Activated CD8-positive, alpha-beta T cell treated with anti-CD3 and anti-CD28 coated beads, Interleukin-2, amount 10 ng/mL, durations not matched to agents 7 days and 5 days (primary cell): ENCODE results near the gene ASB15. TPM values are rescaled to one million over a fixed set of nuclear protein-coding genes. Genes with fewer than 3 reads are reported as not detected.

Source experiments
- ATAC-seq: fragments of 150-1000 bp; cut with Tn5 transposase; one replicate; pipeline ENCODE4 v1.10.0; 2021; ENCODE audit warnings: moderate library complexity
- CTCF ChIA-PET: fragments of 350-600 bp; sonication (Branson Sonifier 250); formaldehyde crosslinking; loops from one replicate; lab custom pipeline; 2021; ENCODE audit warnings: antibody characterized with exemption; lab: Charles Lee
- POLR2A ChIA-PET: fragments of 350-600 bp; sonication (Branson Sonifier 250); formaldehyde crosslinking; loops from one replicate; lab custom pipeline; 2021; ENCODE audit warnings: antibody characterized with exemption; lab: Charles Lee
- DNase-seq: peaks from one replicate; pipeline ENCODE4 v3.0.0-alpha.2; 2020
- H3K27ac Mint-ChIP-seq: one replicate; pipeline ENCODE4 v1.8.0; 2021; ENCODE audit warnings: mild to moderate bottlenecking, mixed read lengths
- H3K27me3 Mint-ChIP-seq: one replicate; pipeline ENCODE4 v1.8.0; 2021; ENCODE audit warnings: low read depth, mixed read lengths
- H3K36me3 Mint-ChIP-seq: one replicate; pipeline ENCODE4 v1.8.0; 2021; ENCODE audit warnings: low read depth, mixed read lengths
- H3K4me1 Mint-ChIP-seq: one replicate; pipeline ENCODE4 v1.8.0; 2021; ENCODE audit warnings: low read depth, mixed read lengths
- H3K4me3 Mint-ChIP-seq: one replicate; pipeline ENCODE4 v1.8.0; 2021; ENCODE audit warnings: mild to moderate bottlenecking, mixed read lengths
- H3K9me3 Mint-ChIP-seq: one replicate; pipeline ENCODE4 v1.8.0; 2022; ENCODE audit warnings: mixed read lengths; ENCODE audit not compliant: insufficient read depth
- total RNA-seq, 2 experiments: library from RNA; stranded (reverse); gene quantifications; one replicate each; pipeline ENCODE4 v1.2.3, GENCODE V29; 2021

The ASB15 gene
- total RNA-seq, 2 experiments from 2014 or later, result not detected

GRCh38 chr7:123570390-123571182 lies 31.0 kb upstream of the ASB15 start:
- Mint-ChIP-seq H3K27me3 (peaks cover 4% of the 10 kb centered on the region), H3K9me3 (no peaks in the 10 kb centered on the region), H3K4me3 (no peak overlapping the region), H3K36me3 (no peaks in the 10 kb centered on the region), H3K4me1 (no peaks in the 10 kb centered on the region), H3K27ac (no peak overlapping the region)
- ATAC-seq, result no peak
- CTCF ChIA-PET, result interaction anchor here (1.1 to 1.3 kb wide), 2 partner anchors 54 to 76 kb away, joined by 3 read pairs; no protein-coding TSS in a partner anchor
- POLR2A ChIA-PET, result no interaction called here
- no peak for DNase-seq

GRCh38 chr7:123571187-123571586 lies 30.4 kb upstream of the ASB15 start:
- POLR2A ChIA-PET, result no interaction called here
- ATAC-seq (no peak), DNase-seq (no peak)
- peaks cover 4% of the 10 kb centered on the region for H3K27me3 Mint-ChIP-seq
- H3K4me3 Mint-ChIP-seq, result no peak overlapping the region
- H3K4me1 Mint-ChIP-seq, result no peaks in the 10 kb centered on the region
- no peaks in the 10 kb centered on the region for H3K9me3 Mint-ChIP-seq
- no peaks in the 10 kb centered on the region for H3K36me3 Mint-ChIP-seq
- CTCF ChIA-PET, result interaction anchor here (1.3 kb wide), 1 partner anchor 77 kb away, joined by 3 read pairs; no protein-coding TSS in a partner anchor
- H3K27ac Mint-ChIP-seq, result no peak overlapping the region

- POLR2A ChIA-PET, result no interaction called here
- H3K36me3 Mint-ChIP-seq, result no peaks in the 10 kb centered on the region
- no peaks in the 10 kb centered on the region for H3K4me1 Mint-ChIP-seq
- CTCF ChIA-PET, result interaction anchor here (0.8 kb wide), 1 partner anchor 14 kb away, joined by 3 read pairs; the partner anchor contains the start of gene NDUFA5
- no peak overlapping the region for H3K27ac Mint-ChIP-seq
- H3K27me3 Mint-ChIP-seq, result peaks cover 4% of the 10 kb centered on the region
- ATAC-seq, result no peak
- no peak overlapping the region for H3K4me3 Mint-ChIP-seq
- no peak for DNase-seq
- no peaks in the 10 kb centered on the region for H3K9me3 Mint-ChIP-seq
Measured at GRCh38 chr7:123571684-123572083, 29.9 kb upstream of the ASB15 start.

GRCh38 chr7:123573341-123573740 lies 28.3 kb upstream of the ASB15 start:
- H3K27ac Mint-ChIP-seq, result no peak overlapping the region
- no peaks in the 10 kb centered on the region for H3K36me3 Mint-ChIP-seq

GRCh38 chr7:123573896-123574467 lies 27.6 kb upstream of the ASB15 start:
- no peak overlapping the region for H3K4me3 Mint-ChIP-seq
- H3K4me1 Mint-ChIP-seq, result no peaks in the 10 kb centered on the region
- no peaks in the 10 kb centered on the region for H3K9me3 Mint-ChIP-seq
- H3K36me3 Mint-ChIP-seq, result no peaks in the 10 kb centered on the region
- CTCF ChIA-PET, result interaction anchor here (0.9 to 1.1 kb wide), 2 partner anchors 51 to 80 kb away, joined by 3 read pairs; no protein-coding TSS in a partner anchor
- POLR2A ChIA-PET, result no interaction called here
- H3K27ac Mint-ChIP-seq, result no peak overlapping the region
- peaks cover 12% of the 10 kb centered on the region for H3K27me3 Mint-ChIP-seq
- ATAC-seq (no peak), DNase-seq (no peak)

More at GRCh38 chr7:123573341-123573740, 28.3 kb upstream of the ASB15 start:
- CTCF ChIA-PET, result interaction anchor here (0.9 kb wide), 1 partner anchor 51 kb away, joined by 3 read pairs; no protein-coding TSS in a partner anchor
- H3K4me1 Mint-ChIP-seq, result no peaks in the 10 kb centered on the region
- DNase-seq, result no peak
- no peak overlapping the region for H3K4me3 Mint-ChIP-seq
- no peaks in the 10 kb centered on the region for H3K9me3 Mint-ChIP-seq
- no peak for ATAC-seq
- peaks cover 9% of the 10 kb centered on the region for H3K27me3 Mint-ChIP-seq
- POLR2A ChIA-PET, result no interaction called here

- Mint-ChIP-seq H3K9me3 (no peaks in the 10 kb centered on the region), H3K27ac (no peak overlapping the region), H3K36me3 (no peaks in the 10 kb centered on the region), H3K4me1 (no peaks in the 10 kb centered on the region), H3K27me3 (peaks cover 20% of the 10 kb centered on the region), H3K4me3 (no peak overlapping the region)
- POLR2A ChIA-PET, result no interaction called here
- DNase-seq (no peak), ATAC-seq (no peak)
- CTCF ChIA-PET, result no interaction called here
Measured at GRCh38 chr7:123579416-123579815, 22.2 kb upstream of the ASB15 start.

- ATAC-seq, result peak; percentile 69
- POLR2A ChIA-PET, result no interaction called here
Measured at GRCh38 chr7:123580406-123581161, 21.0 kb upstream of the ASB15 start.

GRCh38 chr7:123581162-123581459 lies 20.5 kb upstream of the ASB15 start:
- no peaks in the 10 kb centered on the region for H3K4me1 Mint-ChIP-seq
- DNase-seq (no peak), ATAC-seq (no peak)
- H3K36me3 Mint-ChIP-seq, result no peaks in the 10 kb centered on the region
- H3K27me3 Mint-ChIP-seq, result peaks cover 17% of the 10 kb centered on the region
- CTCF ChIA-PET, result interaction anchor here (0.7 to 1.4 kb wide), 4 partner anchors 13 to 110 kb away, joined by 3 to 4 read pairs (median 3); no protein-coding TSS in a partner anchor
- no peak overlapping the region for H3K4me3 Mint-ChIP-seq
- no peak overlapping the region for H3K27ac Mint-ChIP-seq
- POLR2A ChIA-PET, result no interaction called here
- H3K9me3 Mint-ChIP-seq, result no peaks in the 10 kb centered on the region

More at GRCh38 chr7:123580406-123581161, 21.0 kb upstream of the ASB15 start:
- H3K4me3 Mint-ChIP-seq, result no peak overlapping the region
- no peaks in the 10 kb centered on the region for H3K36me3 Mint-ChIP-seq
- no peak overlapping the region for H3K27ac Mint-ChIP-seq
- no peaks in the 10 kb centered on the region for H3K4me1 Mint-ChIP-seq
- no peaks in the 10 kb centered on the region for H3K9me3 Mint-ChIP-seq
- CTCF ChIA-PET, result interaction anchor here (1.1 to 1.4 kb wide), 2 partner anchors 27 to 109 kb away, joined by 3 to 4 read pairs; no protein-coding TSS in a partner anchor
- DNase-seq, result peak; percentile 25
- H3K27me3 Mint-ChIP-seq, result peaks cover 17% of the 10 kb centered on the region

- H3K27me3 Mint-ChIP-seq, result peaks cover 17% of the 10 kb centered on the region
- ChIA-PET POLR2A (no interaction called here), CTCF (no interaction called here)
- H3K4me3 Mint-ChIP-seq, result no peak overlapping the region
- ATAC-seq (no peak), DNase-seq (no peak)
- no peak overlapping the region for H3K27ac Mint-ChIP-seq
- no peaks in the 10 kb centered on the region for H3K36me3 Mint-ChIP-seq
- no peaks in the 10 kb centered on the region for H3K9me3 Mint-ChIP-seq
- no peaks in the 10 kb centered on the region for H3K4me1 Mint-ChIP-seq
Measured at GRCh38 chr7:123583821-123584220, 17.8 kb upstream of the ASB15 start.

GRCh38 chr7:123588376-123588775 lies 13.2 kb upstream of the ASB15 start:
- no peak for DNase-seq
- no peak overlapping the region for H3K4me3 Mint-ChIP-seq
- no peak for ATAC-seq
- ChIA-PET POLR2A (no interaction called here), CTCF (no interaction called here)
- H3K4me1 Mint-ChIP-seq, result no peaks in the 10 kb centered on the region
- no peaks in the 10 kb centered on the region for H3K36me3 Mint-ChIP-seq
- H3K27me3 Mint-ChIP-seq, result peaks cover 23% of the 10 kb centered on the region
- no peaks in the 10 kb centered on the region for H3K9me3 Mint-ChIP-seq
- H3K27ac Mint-ChIP-seq, result no peak overlapping the region

GRCh38 chr7:123594813-123595241 lies 6.8 kb upstream of the ASB15 start:
- Mint-ChIP-seq H3K4me3 (no peak overlapping the region), H3K9me3 (no peaks in the 10 kb centered on the region), H3K36me3 (no peaks in the 10 kb centered on the region), H3K27me3 (peaks cover 19% of the 10 kb centered on the region), H3K27ac (no peak overlapping the region), H3K4me1 (no peaks in the 10 kb centered on the region)
- POLR2A ChIA-PET, result no interaction called here
- DNase-seq, result no peak
- no peak for ATAC-seq
- CTCF ChIA-PET, result no interaction called here
